Tibial artery (tissue), 4 donors: ENCODE data around the gene RASSF6.

ENCODE experiments used
- DNase-seq, 2 donors: peaks; one replicate each; pipeline ENCODE4 v3.0.0-alpha.2; 2019
- H3K27ac ChIP-seq, 2 donors: fragments of 200-600 bp; sonication (generic) in 1 of 2; 1 replicate in 1 of 2; 2 replicates in 1 of 2; pipeline ENCODE4 v1.5.1; 2018 to 2019; ENCODE audit warnings: mild to moderate bottlenecking in 1 of 2
- H3K27me3 ChIP-seq, 2 donors: fragments of 200-600 bp; sonication (generic) in 1 of 2; one replicate each; pipeline versions ENCODE4 v1.5.1 to v1.6.0; 2016 to 2019
- H3K36me3 ChIP-seq, 3 donors: fragments of 200-600 bp; sonication (generic) in 2 of 3; one replicate each; pipeline ENCODE4 v1.5.1; 2016 to 2019; ENCODE audit warnings: mild to moderate bottlenecking in 2 of 3
- H3K4me1 ChIP-seq, 4 donors: fragments of 200-600 bp; sonication (generic) in 2 of 4; 1 replicate in 3 of 4; 2 replicates in 1 of 4; pipeline ENCODE4 v1.5.1; 2016 to 2019
- H3K4me3 ChIP-seq, 2 donors: fragments of 200-600 bp; sonication (generic) in 1 of 2; 1 replicate in 1 of 2; 2 replicates in 1 of 2; pipeline ENCODE4 v1.5.1; 2018 to 2019; ENCODE audit warnings: mild to moderate bottlenecking in 2 of 2
- H3K9me3 ChIP-seq, 3 donors: fragments of 200-600 bp; sonication (generic) in 1 of 3; one replicate each; pipeline ENCODE4 v1.5.1; 2016 to 2019
- CTCF ChIP-seq, 2 experiments: fragments of 200-600 bp in 1 of 2; fragments of 450-650 bp in 1 of 2; IDR thresholded peaks; one replicate each; pipeline ENCODE4 v1.5.1; 2017 to 2019; ENCODE audit warnings: antibody characterized with exemption in 2 of 2, mild to moderate bottlenecking in 1 of 2, moderate library complexity in 1 of 2
- intact Hi-C: fragments of 100-400 bp; cut with DNase I; formaldehyde crosslinking; loops from one replicate; pipeline ENCODE4 v1.15.0; 2023; ENCODE audit warnings: low total_unique reads

The RASSF6 gene

GRCh38 chr4:73609706-73610105 lies 10.5 kb downstream of the RASSF6 start:
- Histone ChIP-seq H3K27me3 (no peaks in the 10 kb centered on the region), H3K4me3 (no peak overlapping the region), H3K27ac (no peak overlapping the region), H3K9me3 (no peaks in the 10 kb centered on the region), H3K4me1 (peaks cover 0 to 6% (median 0%) of the 10 kb centered on the region in 4 donors), H3K36me3 (no peaks in the 10 kb centered on the region)
- no peak for DNase-seq
- intact Hi-C loops = no loop called here
- no peak for TF ChIP-seq CTCF (IDR thresholded peaks at IDR 0.05)

GRCh38 chr4:73608689-73609594 lies 11.3 kb downstream of the RASSF6 start:
- Histone ChIP-seq H3K4me3 (no peak overlapping the region), H3K4me1 (peaks cover 0 to 6% (median 0%) of the 10 kb centered on the region in 4 donors), H3K27ac (no peak overlapping the region), H3K27me3 (no peaks in the 10 kb centered on the region), H3K36me3 (no peaks in the 10 kb centered on the region), H3K9me3 (no peaks in the 10 kb centered on the region)
- intact Hi-C loops = no loop called here
- TF ChIP-seq CTCF (IDR thresholded peaks at IDR 0.05) = no peak
- no peak for DNase-seq

GRCh38 chr4:73607375-73608033 lies 12.7 kb downstream of the RASSF6 start:
- H3K27ac ChIP-seq = no peak overlapping the region
- no peak for DNase-seq
- H3K36me3 ChIP-seq = no peaks in the 10 kb centered on the region
- no peaks in the 10 kb centered on the region for H3K27me3 ChIP-seq
- intact Hi-C loops = no loop called here
- H3K9me3 ChIP-seq = no peaks in the 10 kb centered on the region
- no peak for TF ChIP-seq CTCF (IDR thresholded peaks at IDR 0.05)
- peaks cover 0 to 6% (median 0%) of the 10 kb centered on the region in 4 donors for H3K4me1 ChIP-seq
- no peak overlapping the region for H3K4me3 ChIP-seq

- intact Hi-C loops = no loop called here
- no peaks in the 10 kb centered on the region for H3K27me3 ChIP-seq
- no peak overlapping the region for H3K4me3 ChIP-seq
- H3K27ac ChIP-seq = no peak overlapping the region
- no peaks in the 10 kb centered on the region for H3K9me3 ChIP-seq
- no peak for DNase-seq
- H3K36me3 ChIP-seq = no peaks in the 10 kb centered on the region
- peaks cover 0 to 6% (median 0%) of the 10 kb centered on the region in 4 donors for H3K4me1 ChIP-seq
- TF ChIP-seq CTCF (IDR thresholded peaks at IDR 0.05) = no peak
Measured at GRCh38 chr4:73606465-73606974, 13.7 kb downstream of the RASSF6 start.

GRCh38 chr4:73603854-73604584 lies 16.2 kb downstream of the RASSF6 start:
- no peaks in the 10 kb centered on the region for H3K36me3 ChIP-seq
- no peak overlapping the region for H3K4me3 ChIP-seq
- intact Hi-C loops = no loop called here
- TF ChIP-seq CTCF (IDR thresholded peaks at IDR 0.05) = no peak
- no peak for DNase-seq
- no peak overlapping the region for H3K27ac ChIP-seq
- peaks cover 0 to 8% (median 0%) of the 10 kb centered on the region in 4 donors for H3K4me1 ChIP-seq
- no peaks in the 10 kb centered on the region for H3K27me3 ChIP-seq
- H3K9me3 ChIP-seq = no peaks in the 10 kb centered on the region
